OCI-LY1 (cell line): ENCODE results near the gene LHX5.
A peak's percentile ranks its signal among the peaks of the same experiment; 100 is the strongest.

Source experiments
- CTCF ChIP-seq: fragments of 200-600 bp; sonication (generic), shearing (Covaris generic); IDR thresholded peaks from 2 replicates; pipeline ENCODE4 v1.5.1; 2017; ENCODE audit warnings: mild to moderate bottlenecking, antibody characterized with exemption, low read length, moderate library complexity, mixed read lengths
- EZH2 ChIP-seq: fragments of 200-600 bp; sonication (generic), shearing (Covaris generic); IDR thresholded peaks from 2 replicates; pipeline ENCODE4 v1.8.0; 2017; ENCODE audit warnings: borderline replicate concordance, mixed run types, mild to moderate bottlenecking, antibody characterized with exemption, low read length, moderate library complexity, mixed read lengths

DNA sequence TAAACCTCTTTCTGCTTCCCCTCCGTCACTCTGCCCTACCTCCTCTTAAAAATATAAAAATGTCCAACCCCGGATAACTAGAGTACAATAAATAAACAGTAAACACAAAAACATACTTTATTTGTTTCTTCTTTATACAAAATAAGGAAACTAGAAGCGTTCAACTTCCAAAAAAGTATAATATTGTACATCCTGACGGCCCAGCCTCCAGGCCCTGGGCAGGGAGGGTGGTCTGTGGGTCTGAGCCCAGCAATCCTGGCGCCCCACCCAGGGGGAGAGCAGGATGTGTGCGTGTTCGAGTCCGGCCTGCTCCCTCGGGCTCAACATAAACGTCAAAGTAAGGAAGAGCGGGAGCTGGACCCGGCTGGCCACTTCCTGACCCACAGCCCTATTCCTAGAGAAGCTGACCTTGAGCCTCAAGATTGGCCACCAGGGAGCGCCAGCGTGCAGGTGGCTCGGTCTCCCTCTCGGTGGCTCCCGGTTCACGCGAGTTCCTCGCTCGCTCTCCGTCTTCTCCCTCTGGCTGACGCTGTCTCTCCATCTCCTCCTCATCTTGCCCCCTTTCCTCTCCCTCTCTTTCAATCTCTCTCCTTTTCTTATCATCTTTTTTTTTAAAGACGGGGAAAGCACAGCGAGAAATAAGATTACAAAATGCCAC, 9.4 kb downstream of the LHX5 start:
- TF ChIP-seq EZH2 (no peak), CTCF (peak; percentile 75)
